HCT116 (cell line): ENCODE data around the gene SPG21. TPM values are rescaled to one million over a fixed set of nuclear protein-coding genes. Genes with fewer than 3 reads are reported as not detected.
A peak's percentile ranks its signal among the peaks of the same experiment; 100 is the strongest.

Experiments
- ATAC-seq: fragments of 200-7000 bp; cut with Tn5 transposase; 2 replicates; pipeline ENCODE4 v1.9.1; 2020; ENCODE audit warnings: mild to moderate bottlenecking, moderate library complexity
- BruUV-seq: library from RNA; stranded (reverse); fragments of 400-500 nt; replicated peaks from 2 replicates; lab custom pipeline; 2021; lab: Mats Ljungman, UMichigan
- CTCF ChIA-PET: fragments of 300-600 bp; sonication (Branson Sonifier 250); formaldehyde crosslinking; loops from one replicate; lab custom pipeline; 2021; ENCODE audit warnings: antibody characterized with exemption; lab: Charles Lee
- POLR2A ChIA-PET: fragments of 300-600, 350-600 bp; sonication (Branson Sonifier 250); formaldehyde crosslinking; loops from one replicate; lab custom pipeline; 2021; ENCODE audit warnings: antibody characterized with exemption; lab: Charles Lee
- RAD21 ChIA-PET, 2 experiments: fragments of 300-600 bp; sonication (Branson Sonifier 250); formaldehyde crosslinking; loops; one replicate each; lab custom pipeline; 2023; ENCODE audit warnings: low total read pairs in 2 of 2; ENCODE audit not compliant: uncharacterized antibody in 2 of 2, unreplicated experiment in 2 of 2, low non-redundant PET in 1 of 2; lab: Charles Lee
- DNase-seq: peaks from one replicate; pipeline ENCODE4 v3.0.0-alpha.2; 2010; ENCODE audit warnings: low read depth, low spot score
- H2AFZ ChIP-seq: fragments of 200-600 bp; shearing (Covaris generic), sonication (generic); 2 replicates; pipeline ENCODE4 v1.6.1; 2017; ENCODE audit warnings: low read depth, mixed run types, mixed read lengths, antibody characterized with exemption, low read length; ENCODE audit not compliant: poor library complexity, severe bottlenecking
- H3K27ac ChIP-seq: 2 replicates; pipeline ENCODE4 v1.5.1; 2012; ENCODE audit warnings: low read depth, low read length
- H3K27me3 ChIP-seq: fragments of 200-600 bp; sonication (generic); 2 replicates; pipeline ENCODE4 v1.6.1; 2016; ENCODE audit warnings: mixed run types, low read length, mixed read lengths; ENCODE audit not compliant: insufficient read depth
- H3K36me3 ChIP-seq, 2 experiments: fragments of 200-500 bp in 1 of 2; fragments of 200-600 bp in 1 of 2; sonication (Bioruptor generic) in 1 of 2; sonication (generic) in 1 of 2; 2 replicates each; pipeline versions ENCODE4 v1.5.1 to v1.6.1; 2014 to 2016; ENCODE audit warnings: low read length in 2 of 2, inconsistent platforms in 1 of 2, mixed read lengths in 1 of 2, mixed run types in 1 of 2; ENCODE audit not compliant: insufficient read depth in 2 of 2, control insufficient read depth in 1 of 2
- H3K4me1 ChIP-seq, 2 experiments: fragments of 200-600 bp in 1 of 2; sonication (generic) in 1 of 2; 2 replicates each; pipeline versions ENCODE4 v1.5.1 to v1.6.1; 2012 to 2017; ENCODE audit warnings: low read length in 2 of 2, inconsistent platforms in 1 of 2, mild to moderate bottlenecking in 1 of 2, mixed read lengths in 1 of 2, mixed run types in 1 of 2, moderate library complexity in 1 of 2; ENCODE audit not compliant: insufficient read depth in 2 of 2, control insufficient read depth in 1 of 2
- H3K4me2 ChIP-seq: fragments of 200-600 bp; sonication (generic); 2 replicates; pipeline ENCODE4 v1.6.1; 2017; ENCODE audit warnings: mixed run types, low read length, mixed read lengths
- H3K4me3 ChIP-seq, 2 experiments: fragments of 200-600 bp in 1 of 2; sonication (generic) in 1 of 2; replicated peaks in 1 of 2; 2 replicates each; pipeline ENCODE4 v1.5.1; 2011 to 2016; ENCODE audit warnings: low read length in 2 of 2, control low read depth in 1 of 2, low read depth in 1 of 2, mild to moderate bottlenecking in 1 of 2, mixed read lengths in 1 of 2, mixed run types in 1 of 2
- H3K79me2 ChIP-seq: fragments of 200-600 bp; sonication (generic); 2 replicates; pipeline ENCODE4 v1.6.1; 2017; ENCODE audit warnings: mild to moderate bottlenecking, mixed run types, low read length, moderate library complexity, mixed read lengths; ENCODE audit not compliant: insufficient read depth
- H3K9ac ChIP-seq: fragments of 200-600 bp; sonication (generic); 2 replicates; pipeline ENCODE4 v1.6.1; 2016; ENCODE audit warnings: low read length, mixed read lengths
- H3K9me2 ChIP-seq: fragments of 200-600 bp; sonication (generic), shearing (Covaris generic); 2 replicates; pipeline ENCODE4 v1.6.1; 2017; ENCODE audit warnings: mixed run types, mild to moderate bottlenecking, moderate library complexity; ENCODE audit not compliant: insufficient read depth
- H3K9me3 ChIP-seq, 2 experiments: fragments of 200-500 bp in 1 of 2; fragments of 200-600 bp in 1 of 2; sonication (Bioruptor generic) in 1 of 2; sonication (generic) in 1 of 2; 2 replicates each; pipeline ENCODE4 v1.6.1; 2014 to 2017; ENCODE audit warnings: low read length in 2 of 2, mixed read lengths in 2 of 2, inconsistent platforms in 1 of 2, low read depth in 1 of 2, mild to moderate bottlenecking in 1 of 2, mixed run types in 1 of 2, moderate library complexity in 1 of 2; ENCODE audit not compliant: control insufficient read depth in 1 of 2, insufficient read depth in 1 of 2
- H4K20me1 ChIP-seq: fragments of 200-600 bp; sonication (generic), shearing (Covaris generic); 2 replicates; pipeline ENCODE4 v1.6.1; 2017; ENCODE audit warnings: mixed run types, mild to moderate bottlenecking, moderate library complexity; ENCODE audit not compliant: insufficient read depth
- CEBPB ChIP-seq: IDR thresholded peaks from 2 replicates; pipeline ENCODE4 v1.6.1; 2012; ENCODE audit warnings: low read depth
- EZH2phosphoT487 ChIP-seq: fragments of 200-600 bp; IDR thresholded peaks from 2 replicates; pipeline ENCODE4 v1.6.1; 2018; ENCODE audit warnings: antibody characterized with exemption, borderline replicate concordance
- JUND ChIP-seq: IDR thresholded peaks from 2 replicates; pipeline ENCODE4 v1.6.1; 2012
- POLR2A ChIP-seq: IDR thresholded peaks from 2 replicates; pipeline ENCODE4 v1.7.0; 2011; ENCODE audit warnings: borderline replicate concordance; ENCODE audit not compliant: insufficient read depth, insufficient read length; ENCODE audit errors: extremely low read depth
- POLR2AphosphoS5 ChIP-seq: IDR thresholded peaks from 2 replicates; pipeline ENCODE4 v1.6.1; 2011; ENCODE audit warnings: mild to moderate bottlenecking, low read depth, low read length, moderate library complexity
- SIN3A ChIP-seq: IDR thresholded peaks from 2 replicates; pipeline ENCODE4 v1.6.1; 2012; ENCODE audit warnings: low read depth
- SP1 ChIP-seq: IDR thresholded peaks from 2 replicates; pipeline ENCODE4 v1.6.1; 2012; ENCODE audit warnings: low read depth
- SRF ChIP-seq: IDR thresholded peaks from 2 replicates; pipeline ENCODE4 v1.6.1; 2012; ENCODE audit warnings: low read depth
- TCF7L2 ChIP-seq: IDR thresholded peaks from 2 replicates; pipeline ENCODE4 v1.7.0; 2011; ENCODE audit warnings: borderline replicate concordance, inconsistent platforms; ENCODE audit not compliant: insufficient read depth, insufficient read length; ENCODE audit errors: extremely low read depth
- YY1 ChIP-seq: IDR thresholded peaks from 2 replicates; pipeline ENCODE4 v1.6.1; 2011; ENCODE audit warnings: low read length, low read depth, moderate library complexity, mild to moderate bottlenecking; ENCODE audit not compliant: insufficient replicate concordance; ENCODE audit errors: extremely low read depth
- ZFX ChIP-seq: fragments of 450-650 bp; IDR thresholded peaks from 2 replicates; pipeline ENCODE4 v1.6.1; 2017
- ZNF274 ChIP-seq: fragments of 200-500 bp; sonication (Bioruptor generic); IDR thresholded peaks from 2 replicates; pipeline ENCODE4 v1.6.1; 2014; ENCODE audit warnings: mild to moderate bottlenecking, low read depth, low read length, inconsistent platforms
- intact Hi-C: fragments of 100-400 bp; cut with micrococcal nuclease; formaldehyde crosslinking; loops from 2 replicates; pipeline ENCODE4 v1.10.0; 2022
- total RNA-seq: library from RNA; stranded (reverse); gene quantifications from one replicate; pipeline ENCODE4 v1.2.1, GENCODE V29; 2021; ENCODE audit not compliant: unreplicated experiment
- TF ChIP-seq, protein P1 (sequence below): IDR thresholded peaks from 2 replicates; pipeline ENCODE4 v1.6.1; 2012
- TF ChIP-seq, protein P2 (sequence below): IDR thresholded peaks from 2 replicates; pipeline ENCODE4 v1.6.1; 2012
- TF ChIP-seq, protein P3 (sequence below), 3 experiments: fragments of 200-600 bp in 1 of 3; sonication (generic) in 1 of 3; IDR thresholded peaks in 2 of 3; conservative IDR thresholded peaks in 1 of 3; 2 replicates each; pipeline ENCODE4 v1.5.1; 2012 to 2017; ENCODE audit warnings: low read depth in 2 of 3, low read length in 2 of 3, antibody characterized with exemption in 1 of 3, borderline replicate concordance in 1 of 3, control low read depth in 1 of 3, mild to moderate bottlenecking in 1 of 3, mixed read lengths in 1 of 3, mixed run types in 1 of 3, moderate library complexity in 1 of 3; ENCODE audit not compliant: insufficient read depth in 1 of 3

SPG21 gene
- total RNA-seq, 1 experiment from 2014 or later = 72.7 TPM

DNA sequence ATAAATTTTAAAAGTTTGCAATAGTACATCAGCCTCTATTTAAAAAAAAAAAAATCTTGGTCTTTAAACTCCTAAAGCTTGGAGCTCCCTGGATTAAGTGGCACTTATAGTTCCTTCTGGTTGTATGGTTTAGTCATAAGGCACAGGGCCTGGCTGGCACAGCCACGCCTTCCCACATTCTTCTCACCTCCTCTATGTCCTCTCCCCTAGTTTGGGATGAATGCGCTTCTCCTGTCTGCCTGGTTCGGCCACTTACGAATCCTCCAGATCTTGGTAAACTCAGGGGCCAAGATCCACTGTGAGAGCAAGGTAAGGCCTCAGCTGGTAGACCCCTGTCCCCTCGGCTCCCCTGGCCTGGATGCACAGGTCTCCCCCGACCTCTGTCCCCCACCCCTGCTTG lies 68.0 kb downstream of the SPG21 start:
- intact Hi-C loops = no loop called here
- H3K9ac ChIP-seq = no peak overlapping the region
- peaks cover 0 to 10% of the 10 kb centered on the region in 2 experiments; a peak in 1 of 4 replicates for H3K4me1 ChIP-seq
- no peak overlapping the region for H3K4me3 ChIP-seq
- H2AFZ ChIP-seq = no peak overlapping the region
- H3K27me3 ChIP-seq = no peaks in the 10 kb centered on the region
- no peaks in the 10 kb centered on the region for H3K9me3 ChIP-seq
- TF ChIP-seq ZFX (no peak), YY1 (no peak), TCF7L2 (no peak), CEBPB (no peak), SIN3A (no peak), JUND (no peak), SRF (no peak), SP1 (no peak), POLR2A (no peak), POLR2AphosphoS5 (no peak), EZH2phosphoT487 (no peak), ZNF274 (no peak)
- TF ChIP-seq, protein P1, sequence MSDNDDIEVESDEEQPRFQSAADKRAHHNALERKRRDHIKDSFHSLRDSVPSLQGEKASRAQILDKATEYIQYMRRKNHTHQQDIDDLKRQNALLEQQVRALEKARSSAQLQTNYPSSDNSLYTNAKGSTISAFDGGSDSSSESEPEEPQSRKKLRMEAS = no peak
- TF ChIP-seq, protein P2, sequence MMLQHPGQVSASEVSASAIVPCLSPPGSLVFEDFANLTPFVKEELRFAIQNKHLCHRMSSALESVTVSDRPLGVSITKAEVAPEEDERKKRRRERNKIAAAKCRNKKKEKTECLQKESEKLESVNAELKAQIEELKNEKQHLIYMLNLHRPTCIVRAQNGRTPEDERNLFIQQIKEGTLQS = no peak
- TF ChIP-seq, protein P3, sequence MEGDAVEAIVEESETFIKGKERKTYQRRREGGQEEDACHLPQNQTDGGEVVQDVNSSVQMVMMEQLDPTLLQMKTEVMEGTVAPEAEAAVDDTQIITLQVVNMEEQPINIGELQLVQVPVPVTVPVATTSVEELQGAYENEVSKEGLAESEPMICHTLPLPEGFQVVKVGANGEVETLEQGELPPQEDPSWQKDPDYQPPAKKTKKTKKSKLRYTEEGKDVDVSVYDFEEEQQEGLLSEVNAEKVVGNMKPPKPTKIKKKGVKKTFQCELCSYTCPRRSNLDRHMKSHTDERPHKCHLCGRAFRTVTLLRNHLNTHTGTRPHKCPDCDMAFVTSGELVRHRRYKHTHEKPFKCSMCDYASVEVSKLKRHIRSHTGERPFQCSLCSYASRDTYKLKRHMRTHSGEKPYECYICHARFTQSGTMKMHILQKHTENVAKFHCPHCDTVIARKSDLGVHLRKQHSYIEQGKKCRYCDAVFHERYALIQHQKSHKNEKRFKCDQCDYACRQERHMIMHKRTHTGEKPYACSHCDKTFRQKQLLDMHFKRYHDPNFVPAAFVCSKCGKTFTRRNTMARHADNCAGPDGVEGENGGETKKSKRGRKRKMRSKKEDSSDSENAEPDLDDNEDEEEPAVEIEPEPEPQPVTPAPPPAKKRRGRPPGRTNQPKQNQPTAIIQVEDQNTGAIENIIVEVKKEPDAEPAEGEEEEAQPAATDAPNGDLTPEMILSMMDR (IDR thresholded peaks at IDR 0.05 in 2 of 3, conservative IDR thresholded peaks at IDR 0.05 in 1 of 3; ENCODE audit: borderline replicate concordance in 1 of 3, insufficient read depth in 1 of 3, low read depth in 2 of 3, low read length in 2 of 3) = no peak
- DNase-seq (no peak), ATAC-seq (peak; percentile 59)
- no TSS peak for BruUV-seq
- ChIA-PET POLR2A (no interaction called here), CTCF (no interaction called here), RAD21 (no interaction called here)
- H3K4me2 ChIP-seq = no peak overlapping the region
- H3K36me3 ChIP-seq = no peaks in the 10 kb centered on the region
- no peaks in the 10 kb centered on the region for H3K79me2 ChIP-seq
- no peaks in the 10 kb centered on the region for H4K20me1 ChIP-seq
- H3K9me2 ChIP-seq = no peaks in the 10 kb centered on the region
- no peak overlapping the region for H3K27ac ChIP-seq
